ENCODE measurements around the gene SPAG4. TPM values are rescaled to one million over a fixed set of nuclear protein-coding genes. Genes with fewer than 3 reads are reported as not detected.

SPAG4 gene
- total RNA-seq, 1 donor: 5.6 TPM

- TF ChIP-seq CTCF (IDR thresholded peaks at IDR 0.05; ENCODE audit: insufficient read depth, low read depth, low read length): peak; percentile 13
- DNase-seq (ENCODE audit: low read depth): no peak
- H3K4me3 ChIP-seq (ENCODE audit: low read depth, low read length): no peak overlapping the region
Observed at GRCh38 chr20:35621560-35621946, 5.9 kb downstream of the SPAG4 start.

GRCh38 chr20:35625584-35626385, 10.2 kb downstream of the SPAG4 start:
- H3K4me3 ChIP-seq (ENCODE audit: low read depth, low read length): no peak overlapping the region
- TF ChIP-seq CTCF (IDR thresholded peaks at IDR 0.05; ENCODE audit: insufficient read depth, low read depth, low read length): no peak
- DNase-seq (ENCODE audit: low read depth): no peak

GRCh38 chr20:35626386-35627001, 10.9 kb downstream of the SPAG4 start:
- no peak for DNase-seq (ENCODE audit: low read depth)
- no peak overlapping the region for H3K4me3 ChIP-seq (ENCODE audit: low read depth, low read length)
- TF ChIP-seq CTCF (IDR thresholded peaks at IDR 0.05; ENCODE audit: insufficient read depth, low read depth, low read length): no peak

- DNase-seq (ENCODE audit: low read depth): no peak
- no peak overlapping the region for H3K4me3 ChIP-seq (ENCODE audit: low read depth, low read length)
- TF ChIP-seq CTCF (IDR thresholded peaks at IDR 0.05; ENCODE audit: insufficient read depth, low read depth, low read length): no peak
Observed at GRCh38 chr20:35627121-35627520, 11.5 kb downstream of the SPAG4 start.

- no peak overlapping the region for H3K4me3 ChIP-seq (ENCODE audit: low read depth, low read length)
- TF ChIP-seq CTCF (IDR thresholded peaks at IDR 0.05; ENCODE audit: insufficient read depth, low read depth, low read length): no peak
- DNase-seq (ENCODE audit: low read depth): peak; percentile 25
Observed at GRCh38 chr20:35629427-35630145, 14.0 kb downstream of the SPAG4 start.

GRCh38 chr20:35630636-35631035, 15.0 kb downstream of the SPAG4 start:
- no peak for TF ChIP-seq CTCF (IDR thresholded peaks at IDR 0.05; ENCODE audit: insufficient read depth, low read depth, low read length)
- no peak for DNase-seq (ENCODE audit: low read depth)

More at GRCh38 chr20:35630636-35631035, 15.0 kb downstream of the SPAG4 start:
- H3K4me3 ChIP-seq (ENCODE audit: low read depth, low read length): no peak overlapping the region
